H1 (cell line): Measurements from ENCODE around the gene FRMD4B. TPM values are rescaled to one million over a fixed set of nuclear protein-coding genes. Genes with fewer than 3 reads are reported as not detected.

ENCODE experiments used
- CBX8 ChIP-seq: fragments of 300-800, 300-1000 bp; sonication (generic); IDR thresholded peaks from 2 replicates; pipeline ENCODE4 v1.7.1; 2016; ENCODE audit warnings: low read depth, low read length, borderline replicate concordance
- polyA plus RNA-seq, 7 experiments: library from polyadenylated mRNA; depleted of rRNA in 3 of 7; stranded (reverse) in 5 of 7; unstranded in 2 of 7; fragments of >200 nt in 5 of 7; fragments of 200-250 nt in 2 of 7; gene quantifications; 1 replicate in 5 of 7; 2 replicates in 1 of 7; 4 replicates in 1 of 7; pipeline versions ENCODE4 v1.2.1 to v1.2.3, GENCODE V29; 2011 to 2013; ENCODE audit warnings: missing spikeins in 2 of 7, mixed read lengths in 2 of 7
- total RNA-seq: library from RNA; stranded (reverse); fragmentation: NEBNext Ultra II Directional; extraction: Animal tissue kit (Norgen Biotek cat#: 25700); gene quantifications from 2 replicates; pipeline ENCODE4 v1.2.1, GENCODE V29; 2021
- TF ChIP-seq, protein P1 (sequence below): IDR thresholded peaks from 2 replicates; pipeline ENCODE4 v1.6.1; 2011; ENCODE audit warnings: low read length, improper control_type of control experiment

Gene FRMD4B
- total and polyA plus RNA-seq, 2 of the 8 experiments (the other 6 are each of a cell fraction or from before 2014, with no cell fraction given): 2.7 to 7.2 TPM

DNA sequence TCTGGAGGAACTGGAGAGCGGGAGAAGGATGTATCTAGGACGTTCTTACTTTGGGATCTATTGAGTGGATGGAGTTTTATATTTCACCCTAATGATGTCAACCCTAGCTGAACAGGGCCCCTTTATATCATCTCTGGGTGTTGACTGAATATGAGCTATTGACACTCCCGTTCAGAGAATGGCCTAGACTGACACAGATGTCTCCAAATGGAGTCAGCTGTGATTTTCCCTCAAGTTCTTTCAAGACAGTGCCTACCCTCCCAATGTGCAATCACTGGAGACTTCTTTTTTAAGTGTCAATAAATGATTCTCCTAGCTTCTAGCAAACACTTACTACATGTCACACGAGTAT is 63.8 kb downstream of the FRMD4B start (continued):
- TF ChIP-seq, protein P1, sequence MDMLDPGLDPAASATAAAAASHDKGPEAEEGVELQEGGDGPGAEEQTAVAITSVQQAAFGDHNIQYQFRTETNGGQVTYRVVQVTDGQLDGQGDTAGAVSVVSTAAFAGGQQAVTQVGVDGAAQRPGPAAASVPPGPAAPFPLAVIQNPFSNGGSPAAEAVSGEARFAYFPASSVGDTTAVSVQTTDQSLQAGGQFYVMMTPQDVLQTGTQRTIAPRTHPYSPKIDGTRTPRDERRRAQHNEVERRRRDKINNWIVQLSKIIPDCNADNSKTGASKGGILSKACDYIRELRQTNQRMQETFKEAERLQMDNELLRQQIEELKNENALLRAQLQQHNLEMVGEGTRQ: no peak
- no peak for TF ChIP-seq CBX8
